ENCODE results near the gene HIGD2A. TPM values are rescaled to one million over a fixed set of nuclear protein-coding genes. Genes with fewer than 3 reads are reported as not detected.

Gene HIGD2A
- total and polyA plus RNA-seq, 10 of the 15 experiments (the other 5 are each of a cell fraction or from before 2014, with no cell fraction given): 152 to 348 (median 194) TPM

- 79% methylated on average over 13 of the region's 13 CpGs for WGBS (ENCODE audit: insufficient coverage, insufficient replicate concordance, low lambda C conversion rate, missing lambda C conversion rate)
- SMC1A ChIA-PET (ENCODE audit: uncharacterized antibody, unreplicated experiment): interaction anchor here (1.2 to 2.2 kb wide), 5 partner anchors 8 to 232 kb away, joined by 3 to 9 read pairs (median 5); partner anchors contain the start of gene TSPAN17
- Histone ChIP-seq H3K27me3 (replicated peaks in 1 of 2; ENCODE audit: control insufficient read depth in 2 of 2, insufficient read depth in 2 of 2, low read length in 1 of 2) (no peaks in the 10 kb centered on the region), H2AFZ (ENCODE audit: control insufficient read depth, low read depth, low read length) (peak overlapping the region; percentile 79), H3K4me3 (peak overlapping the region; percentile 96), H3K9me3 (replicated peaks; ENCODE audit: control insufficient read depth, insufficient read depth, low read length) (no peaks in the 10 kb centered on the region), H3K27ac (ENCODE audit: control insufficient read depth, insufficient read depth) (peak overlapping the region; percentile 65; the same call in 1 of the 2 replicates), H4K20me1 (ENCODE audit: control insufficient read depth, insufficient read depth) (no peaks in the 10 kb centered on the region), H3K4me2 (ENCODE audit: control insufficient read depth, insufficient read depth) (peak overlapping the region; percentile 93), H3K9ac (ENCODE audit: control insufficient read depth, insufficient read depth, low read length) (peak overlapping the region; percentile 82), H3K36me3 (ENCODE audit: control insufficient read depth in 2 of 2, insufficient read depth in 2 of 2, low read length in 1 of 2) (no peaks in the 10 kb centered on the region), H3K4me1 (ENCODE audit: control insufficient read depth, insufficient read depth, low read length) (peaks cover 19% of the 10 kb centered on the region), H3K79me2 (ENCODE audit: control insufficient read depth, insufficient read depth, low read length) (peaks cover 5% of the 10 kb centered on the region)
- RAD21 ChIA-PET (ENCODE audit: unreplicated experiment): interaction anchor here (0.8 to 2.2 kb wide), 8 partner anchors 32 to 685 kb away, joined by 3 to 17 read pairs (median 4); partner anchors contain the start of genes FAF2 and KIAA1191
- in situ Hi-C loops (cut with MboI) (no loop called here), intact Hi-C loops (cut with micrococcal nuclease; ENCODE audit: unreplicated experiment) (loop anchor here (10.0 kb wide), 2 partner anchors 229 to 681 kb away; partner anchors contain the start of gene TSPAN17)
- CTCF ChIA-PET: interaction anchor here (1.0 to 3.4 kb wide), 11 partner anchors 9 to 246 kb away, joined by 3 to 15 read pairs (median 6); partner anchors contain the start of genes FAF2 and KIAA1191
- peak; percentile 14; the same call in 2 of the 3 replicates for ATAC-seq
- no TSS peak for BruUV-seq (replicated peaks)
- POLR2A ChIA-PET: interaction anchor here (1.0 to 2.0 kb wide), 2 partner anchors 119 to 128 kb away, joined by 3 to 9 read pairs; no protein-coding TSS in a partner anchor
- no peak for DNase-seq (ENCODE audit: low read depth, low spot score)
- FAIRE-seq: no peak
- TF ChIP-seq NFIC (IDR thresholded peaks at IDR 0.05; ENCODE audit: low read depth, low read length) (no peak), RCOR1 (conservative IDR thresholded peaks at IDR 0.05; ENCODE audit: low read depth, low read length) (no peak), STAT3 (IDR thresholded peaks at IDR 0.05; ENCODE audit: low read depth, low read length) (no peak), RELB (IDR thresholded peaks at IDR 0.05; ENCODE audit: low read depth) (no peak), MEF2B (IDR thresholded peaks at IDR 0.05; ENCODE audit: partially characterized antibody, poor library complexity, severe bottlenecking) (no peak), ZZZ3 (IDR thresholded peaks at IDR 0.05; ENCODE audit: control insufficient read depth, insufficient read length, low read depth) (no peak)
- TF ChIP-seq, protein P1, sequence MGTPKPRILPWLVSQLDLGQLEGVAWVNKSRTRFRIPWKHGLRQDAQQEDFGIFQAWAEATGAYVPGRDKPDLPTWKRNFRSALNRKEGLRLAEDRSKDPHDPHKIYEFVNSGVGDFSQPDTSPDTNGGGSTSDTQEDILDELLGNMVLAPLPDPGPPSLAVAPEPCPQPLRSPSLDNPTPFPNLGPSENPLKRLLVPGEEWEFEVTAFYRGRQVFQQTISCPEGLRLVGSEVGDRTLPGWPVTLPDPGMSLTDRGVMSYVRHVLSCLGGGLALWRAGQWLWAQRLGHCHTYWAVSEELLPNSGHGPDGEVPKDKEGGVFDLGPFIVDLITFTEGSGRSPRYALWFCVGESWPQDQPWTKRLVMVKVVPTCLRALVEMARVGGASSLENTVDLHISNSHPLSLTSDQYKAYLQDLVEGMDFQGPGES (IDR thresholded peaks at IDR 0.05): no peak
- TF ChIP-seq, protein P2, sequence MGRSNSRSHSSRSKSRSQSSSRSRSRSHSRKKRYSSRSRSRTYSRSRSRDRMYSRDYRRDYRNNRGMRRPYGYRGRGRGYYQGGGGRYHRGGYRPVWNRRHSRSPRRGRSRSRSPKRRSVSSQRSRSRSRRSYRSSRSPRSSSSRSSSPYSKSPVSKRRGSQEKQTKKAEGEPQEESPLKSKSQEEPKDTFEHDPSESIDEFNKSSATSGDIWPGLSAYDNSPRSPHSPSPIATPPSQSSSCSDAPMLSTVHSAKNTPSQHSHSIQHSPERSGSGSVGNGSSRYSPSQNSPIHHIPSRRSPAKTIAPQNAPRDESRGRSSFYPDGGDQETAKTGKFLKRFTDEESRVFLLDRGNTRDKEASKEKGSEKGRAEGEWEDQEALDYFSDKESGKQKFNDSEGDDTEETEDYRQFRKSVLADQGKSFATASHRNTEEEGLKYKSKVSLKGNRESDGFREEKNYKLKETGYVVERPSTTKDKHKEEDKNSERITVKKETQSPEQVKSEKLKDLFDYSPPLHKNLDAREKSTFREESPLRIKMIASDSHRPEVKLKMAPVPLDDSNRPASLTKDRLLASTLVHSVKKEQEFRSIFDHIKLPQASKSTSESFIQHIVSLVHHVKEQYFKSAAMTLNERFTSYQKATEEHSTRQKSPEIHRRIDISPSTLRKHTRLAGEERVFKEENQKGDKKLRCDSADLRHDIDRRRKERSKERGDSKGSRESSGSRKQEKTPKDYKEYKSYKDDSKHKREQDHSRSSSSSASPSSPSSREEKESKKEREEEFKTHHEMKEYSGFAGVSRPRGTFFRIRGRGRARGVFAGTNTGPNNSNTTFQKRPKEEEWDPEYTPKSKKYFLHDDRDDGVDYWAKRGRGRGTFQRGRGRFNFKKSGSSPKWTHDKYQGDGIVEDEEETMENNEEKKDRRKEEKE (IDR thresholded peaks at IDR 0.05): no peak
- TF ChIP-seq, protein P3, sequence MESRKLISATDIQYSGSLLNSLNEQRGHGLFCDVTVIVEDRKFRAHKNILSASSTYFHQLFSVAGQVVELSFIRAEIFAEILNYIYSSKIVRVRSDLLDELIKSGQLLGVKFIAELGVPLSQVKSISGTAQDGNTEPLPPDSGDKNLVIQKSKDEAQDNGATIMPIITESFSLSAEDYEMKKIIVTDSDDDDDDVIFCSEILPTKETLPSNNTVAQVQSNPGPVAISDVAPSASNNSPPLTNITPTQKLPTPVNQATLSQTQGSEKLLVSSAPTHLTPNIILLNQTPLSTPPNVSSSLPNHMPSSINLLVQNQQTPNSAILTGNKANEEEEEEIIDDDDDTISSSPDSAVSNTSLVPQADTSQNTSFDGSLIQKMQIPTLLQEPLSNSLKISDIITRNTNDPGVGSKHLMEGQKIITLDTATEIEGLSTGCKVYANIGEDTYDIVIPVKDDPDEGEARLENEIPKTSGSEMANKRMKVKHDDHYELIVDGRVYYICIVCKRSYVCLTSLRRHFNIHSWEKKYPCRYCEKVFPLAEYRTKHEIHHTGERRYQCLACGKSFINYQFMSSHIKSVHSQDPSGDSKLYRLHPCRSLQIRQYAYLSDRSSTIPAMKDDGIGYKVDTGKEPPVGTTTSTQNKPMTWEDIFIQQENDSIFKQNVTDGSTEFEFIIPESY (IDR thresholded peaks at IDR 0.05): no peak
Measured at GRCh38 chr5:176415240-176415951, 26.8 kb downstream of the HIGD2A start.
